OCI-LY7 (cell line): Measurements from ENCODE around the gene RNF220.

Experiments
- EZH2phosphoT487 ChIP-seq: fragments of 200-600 bp; sonication (generic); IDR thresholded peaks from 2 replicates; pipeline ENCODE4 v1.6.1; 2018; ENCODE audit warnings: low read depth, borderline replicate concordance, mild to moderate bottlenecking, mixed run types, antibody characterized with exemption, low read length, moderate library complexity, mixed read lengths
- TF ChIP-seq, protein P1 (sequence below): fragments of 200-600 bp; sonication (generic); conservative IDR thresholded peaks from 2 replicates; pipeline ENCODE4 v1.5.1; 2014; ENCODE audit warnings: mild to moderate bottlenecking, antibody characterized with exemption, low read length, moderate library complexity, mixed read lengths

GRCh38 chr1:44421446-44421884, 16.4 kb downstream of the RNF220 start:
- TF ChIP-seq, protein P1, sequence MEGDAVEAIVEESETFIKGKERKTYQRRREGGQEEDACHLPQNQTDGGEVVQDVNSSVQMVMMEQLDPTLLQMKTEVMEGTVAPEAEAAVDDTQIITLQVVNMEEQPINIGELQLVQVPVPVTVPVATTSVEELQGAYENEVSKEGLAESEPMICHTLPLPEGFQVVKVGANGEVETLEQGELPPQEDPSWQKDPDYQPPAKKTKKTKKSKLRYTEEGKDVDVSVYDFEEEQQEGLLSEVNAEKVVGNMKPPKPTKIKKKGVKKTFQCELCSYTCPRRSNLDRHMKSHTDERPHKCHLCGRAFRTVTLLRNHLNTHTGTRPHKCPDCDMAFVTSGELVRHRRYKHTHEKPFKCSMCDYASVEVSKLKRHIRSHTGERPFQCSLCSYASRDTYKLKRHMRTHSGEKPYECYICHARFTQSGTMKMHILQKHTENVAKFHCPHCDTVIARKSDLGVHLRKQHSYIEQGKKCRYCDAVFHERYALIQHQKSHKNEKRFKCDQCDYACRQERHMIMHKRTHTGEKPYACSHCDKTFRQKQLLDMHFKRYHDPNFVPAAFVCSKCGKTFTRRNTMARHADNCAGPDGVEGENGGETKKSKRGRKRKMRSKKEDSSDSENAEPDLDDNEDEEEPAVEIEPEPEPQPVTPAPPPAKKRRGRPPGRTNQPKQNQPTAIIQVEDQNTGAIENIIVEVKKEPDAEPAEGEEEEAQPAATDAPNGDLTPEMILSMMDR = no peak
- no peak for TF ChIP-seq EZH2phosphoT487
